ENCODE results near the gene RHOV. TPM values are rescaled to one million over a fixed set of nuclear protein-coding genes. Genes with fewer than 3 reads are reported as not detected.

RHOV gene
- total RNA-seq, 1 donor = not detected

DNA sequence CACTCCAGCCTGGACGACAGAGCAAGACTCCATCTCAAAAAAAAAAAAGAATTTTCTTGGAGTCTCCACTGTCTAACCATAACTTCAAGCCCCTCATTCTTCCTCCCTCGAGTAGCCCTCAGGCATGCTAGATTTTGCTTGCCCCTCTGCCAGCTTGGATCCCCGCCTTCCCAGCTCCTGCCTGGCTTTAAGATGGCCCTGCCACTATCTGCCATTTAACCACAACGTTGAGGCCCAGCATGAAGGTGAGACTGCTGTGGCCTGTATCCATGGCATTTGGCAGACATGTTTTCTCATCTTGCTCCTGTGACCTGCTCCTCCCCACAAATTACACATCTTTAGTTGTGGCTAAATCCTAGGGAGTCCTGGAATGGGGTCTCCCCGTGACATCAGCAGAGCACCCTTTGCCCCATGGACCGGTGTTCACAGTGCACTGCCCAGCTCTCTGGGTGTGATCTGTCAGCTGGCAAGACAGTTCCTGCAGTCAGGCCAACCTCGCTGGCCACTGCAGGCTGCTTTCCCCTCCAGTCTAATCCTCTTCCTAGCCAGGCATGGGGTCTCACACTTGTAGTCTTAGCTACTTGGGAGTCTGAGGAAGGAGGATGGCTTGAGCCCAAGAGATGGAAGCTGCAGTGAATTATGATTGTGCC lies 30.6 kb upstream of the RHOV start:
- H3K4me3 ChIP-seq (ENCODE audit: low read depth, low read length) = no peak overlapping the region
- TF ChIP-seq, protein P1, sequence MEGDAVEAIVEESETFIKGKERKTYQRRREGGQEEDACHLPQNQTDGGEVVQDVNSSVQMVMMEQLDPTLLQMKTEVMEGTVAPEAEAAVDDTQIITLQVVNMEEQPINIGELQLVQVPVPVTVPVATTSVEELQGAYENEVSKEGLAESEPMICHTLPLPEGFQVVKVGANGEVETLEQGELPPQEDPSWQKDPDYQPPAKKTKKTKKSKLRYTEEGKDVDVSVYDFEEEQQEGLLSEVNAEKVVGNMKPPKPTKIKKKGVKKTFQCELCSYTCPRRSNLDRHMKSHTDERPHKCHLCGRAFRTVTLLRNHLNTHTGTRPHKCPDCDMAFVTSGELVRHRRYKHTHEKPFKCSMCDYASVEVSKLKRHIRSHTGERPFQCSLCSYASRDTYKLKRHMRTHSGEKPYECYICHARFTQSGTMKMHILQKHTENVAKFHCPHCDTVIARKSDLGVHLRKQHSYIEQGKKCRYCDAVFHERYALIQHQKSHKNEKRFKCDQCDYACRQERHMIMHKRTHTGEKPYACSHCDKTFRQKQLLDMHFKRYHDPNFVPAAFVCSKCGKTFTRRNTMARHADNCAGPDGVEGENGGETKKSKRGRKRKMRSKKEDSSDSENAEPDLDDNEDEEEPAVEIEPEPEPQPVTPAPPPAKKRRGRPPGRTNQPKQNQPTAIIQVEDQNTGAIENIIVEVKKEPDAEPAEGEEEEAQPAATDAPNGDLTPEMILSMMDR (IDR thresholded peaks at IDR 0.05; ENCODE audit: insufficient read depth, low read length) = no peak

DNA sequence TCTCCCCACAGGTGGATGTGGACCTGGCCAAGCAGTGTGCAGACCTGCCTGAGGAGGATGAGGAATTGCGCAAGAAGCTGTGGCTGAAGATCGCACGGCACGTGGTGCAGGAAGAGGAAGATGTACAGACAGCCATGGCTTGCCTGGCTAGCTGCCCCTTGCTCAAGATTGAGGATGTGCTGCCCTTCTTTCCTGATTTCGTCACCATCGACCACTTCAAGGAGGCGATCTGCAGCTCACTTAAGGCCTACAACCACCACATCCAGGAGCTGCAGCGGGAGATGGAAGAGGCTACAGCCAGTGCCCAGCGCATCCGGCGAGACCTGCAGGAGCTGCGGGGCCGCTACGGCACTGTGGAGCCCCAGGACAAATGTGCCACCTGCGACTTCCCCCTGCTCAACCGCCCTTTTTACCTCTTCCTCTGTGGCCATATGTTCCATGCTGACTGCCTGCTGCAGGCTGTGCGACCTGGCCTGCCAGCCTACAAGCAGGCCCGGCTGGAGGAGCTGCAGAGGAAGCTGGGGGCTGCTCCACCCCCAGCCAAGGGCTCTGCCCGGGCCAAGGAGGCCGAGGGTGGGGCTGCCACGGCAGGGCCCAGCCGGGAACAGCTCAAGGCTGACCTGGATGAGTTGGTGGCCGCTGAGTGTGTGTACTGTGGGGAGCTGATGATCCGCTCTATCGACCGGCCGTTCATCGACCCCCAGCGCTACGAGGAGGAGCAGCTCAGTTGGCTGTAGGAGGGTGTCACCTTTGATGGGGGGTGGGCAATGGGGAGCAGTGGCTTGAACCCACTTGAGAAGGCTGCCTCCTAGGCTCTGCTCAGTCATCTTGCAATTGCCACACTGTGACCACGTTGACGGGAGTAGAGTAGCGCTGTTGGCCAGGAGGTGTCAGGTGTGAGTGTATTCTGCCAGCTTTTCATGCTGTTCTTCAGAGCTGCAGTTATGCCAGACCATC lies 28.8 kb upstream of the RHOV start:
- no peak overlapping the region for H3K4me3 ChIP-seq (ENCODE audit: low read depth, low read length)
- TF ChIP-seq, protein P1 (IDR thresholded peaks at IDR 0.05; ENCODE audit: insufficient read depth, low read length) = no peak
- no peak for DNase-seq (ENCODE audit: low read depth)

More for the DNA sequence above, 30.6 kb upstream of the RHOV start:
- no peak for DNase-seq (ENCODE audit: low read depth)

DNA sequence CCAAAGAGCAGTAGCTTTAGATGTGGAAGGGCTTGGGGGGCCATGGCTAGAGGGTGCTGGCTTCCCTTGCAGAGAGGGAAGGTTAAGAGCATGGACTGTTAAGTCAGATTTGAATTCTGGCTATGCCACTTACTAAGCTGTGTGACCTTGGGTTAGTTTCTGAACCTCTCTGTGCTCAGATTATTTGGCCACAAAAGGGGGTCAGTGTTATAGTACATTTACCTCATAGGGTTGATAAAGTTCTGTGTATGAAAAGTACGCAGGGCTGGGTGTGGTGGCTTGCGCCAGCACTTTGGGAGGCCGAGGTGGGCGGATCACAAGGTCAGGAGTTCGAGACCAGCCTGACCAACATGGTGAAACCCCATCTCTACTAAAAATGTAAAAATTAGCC lies 27.0 kb upstream of the RHOV start:
- no peak for DNase-seq (ENCODE audit: low read depth)
- TF ChIP-seq, protein P1 (IDR thresholded peaks at IDR 0.05; ENCODE audit: insufficient read depth, low read length) = no peak
- no peak overlapping the region for H3K4me3 ChIP-seq (ENCODE audit: low read depth, low read length)

DNA sequence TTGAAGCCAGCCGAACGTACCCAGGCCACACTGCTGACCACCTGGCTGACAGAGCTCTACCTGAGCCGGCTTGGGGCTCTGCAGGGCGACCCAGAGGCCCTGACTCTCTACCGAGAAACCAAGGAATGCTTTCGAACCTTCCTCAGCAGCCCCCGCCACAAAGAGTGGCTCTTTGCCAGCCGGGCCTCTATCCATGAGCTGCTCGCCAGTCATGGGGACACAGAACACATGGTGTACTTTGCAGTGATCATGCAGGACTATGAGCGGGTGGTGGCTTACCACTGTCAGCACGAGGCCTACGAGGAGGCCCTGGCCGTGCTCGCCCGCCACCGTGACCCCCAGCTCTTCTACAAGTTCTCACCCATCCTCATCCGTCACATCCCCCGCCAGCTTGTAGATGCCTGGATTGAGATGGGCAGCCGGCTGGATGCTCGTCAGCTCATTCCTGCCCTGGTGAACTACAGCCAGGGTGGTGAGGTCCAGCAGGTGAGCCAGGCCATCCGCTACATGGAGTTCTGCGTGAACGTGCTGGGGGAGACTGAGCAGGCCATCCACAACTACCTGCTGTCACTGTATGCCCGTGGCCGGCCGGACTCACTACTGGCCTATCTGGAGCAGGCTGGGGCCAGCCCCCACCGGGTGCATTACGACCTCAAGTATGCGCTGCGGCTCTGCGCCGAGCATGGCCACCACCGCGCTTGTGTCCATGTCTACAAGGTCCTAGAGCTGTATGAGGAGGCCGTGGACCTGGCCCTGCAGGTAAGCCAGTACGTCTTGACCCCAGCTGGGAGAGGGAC lies 26.4 kb upstream of the RHOV start:
- TF ChIP-seq, protein P1 (IDR thresholded peaks at IDR 0.05; ENCODE audit: insufficient read depth, low read length) = no peak
- H3K4me3 ChIP-seq (ENCODE audit: low read depth, low read length) = no peak overlapping the region
- DNase-seq (ENCODE audit: low read depth) = no peak

DNA sequence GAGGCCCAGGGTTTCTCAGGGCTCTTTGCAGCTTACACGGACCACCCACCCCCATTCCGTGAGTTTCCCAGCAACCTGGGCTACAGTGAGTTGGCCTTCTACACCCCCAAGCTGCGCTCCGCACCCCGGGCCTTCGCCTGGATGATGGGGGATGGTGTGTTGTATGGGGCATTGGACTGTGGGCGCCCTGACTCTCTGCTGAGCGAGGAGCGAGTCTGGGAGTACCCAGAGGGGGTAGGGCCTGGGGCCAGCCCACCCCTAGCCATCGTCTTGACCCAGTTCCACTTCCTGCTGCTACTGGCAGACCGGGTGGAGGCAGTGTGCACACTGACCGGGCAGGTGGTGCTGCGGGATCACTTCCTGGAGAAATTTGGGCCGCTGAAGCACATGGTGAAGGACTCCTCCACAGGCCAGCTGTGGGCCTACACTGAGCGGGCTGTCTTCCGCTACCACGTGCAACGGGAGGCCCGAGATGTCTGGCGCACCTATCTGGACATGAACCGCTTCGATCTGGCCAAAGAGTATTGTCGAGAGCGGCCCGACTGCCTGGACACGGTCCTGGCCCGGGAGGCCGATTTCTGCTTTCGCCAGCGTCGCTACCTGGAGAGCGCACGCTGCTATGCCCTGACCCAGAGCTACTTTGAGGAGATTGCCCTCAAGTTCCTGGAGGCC lies 25.6 kb upstream of the RHOV start:
- no peak for DNase-seq (ENCODE audit: low read depth)
- TF ChIP-seq, protein P1 (IDR thresholded peaks at IDR 0.05; ENCODE audit: insufficient read depth, low read length) = no peak

More for the DNA sequence above, 25.6 kb upstream of the RHOV start:
- no peak overlapping the region for H3K4me3 ChIP-seq (ENCODE audit: low read depth, low read length)

All from fibroblast of the aortic adventitia (primary cell).